Amniotic stem cell (primary cell): Measurements from ENCODE around the gene KRTAP4-5.
A peak's percentile ranks its signal among the peaks of the same experiment; 100 is the strongest.
"Not testable (repeated sequence)": the region's sequence is repeated elsewhere in the genome, so short reads cannot be mapped to it uniquely, and the experiment has no call there.

Source experiments
- DNase-seq: peaks from one replicate; lab custom pipeline; 2025; lab: John Stamatoyannopoulos, UW

The KRTAP4-5 gene

GRCh38 chr17:41108728-41109386 lies 40.8 kb downstream of the KRTAP4-5 start:
- DNase-seq: not testable (repeated sequence)

GRCh38 chr17:41107941-41108450 lies 41.6 kb downstream of the KRTAP4-5 start:
- no peak for DNase-seq

- DNase-seq: not testable (repeated sequence)
Measured at GRCh38 chr17:41105347-41105746, 44.3 kb downstream of the KRTAP4-5 start, which contains the start of gene KRTAP4-9. Gene KRTAP4-9, plus strand, starts transcription at chr17:41105389. Its CDS starts 0 bp downstream, at chr17:41105389.

- not testable (repeated sequence) for DNase-seq
Measured at GRCh38 chr17:41104386-41105038, 45.1 kb downstream of the KRTAP4-5 start.

GRCh38 chr17:41103896-41104295 lies 45.7 kb downstream of the KRTAP4-5 start:
- DNase-seq: no peak

GRCh38 chr17:41101586-41102259 lies 47.9 kb downstream of the KRTAP4-5 start, which contains the start of gene KRTAP4-16:
Gene KRTAP4-16, minus strand, starts transcription at chr17:41102209. Its CDS starts 0 bp downstream, at chr17:41102209.
- DNase-seq: no peak

- DNase-seq: peak; percentile 86
Measured at GRCh38 chr17:41099682-41100480, 49.7 kb downstream of the KRTAP4-5 start.
